Activated naive CD8-positive, alpha-beta T cell treated with anti-CD3 and anti-CD28 coated beads, Interleukin-2, amount 50 U/mL, for 24 hours (primary cell): Measurements from ENCODE around the gene SLC39A11.
"Not testable (repeated sequence)": the region's sequence is repeated elsewhere in the genome, so short reads cannot be mapped to it uniquely, and the experiment has no call there.

Experiments used
- ATAC-seq: fragments of 150-1000 bp; cut with Tn5 transposase; one replicate; pipeline ENCODE4 v1.10.0; 2021
- DNase-seq: peaks from one replicate; pipeline ENCODE4 v3.0.0; 2021
- H3K27ac Mint-ChIP-seq: one replicate; pipeline ENCODE4 v1.8.0; 2021; ENCODE audit warnings: mild to moderate bottlenecking, mixed read lengths
- H3K27me3 Mint-ChIP-seq: one replicate; pipeline ENCODE4 v1.8.0; 2021; ENCODE audit warnings: mixed read lengths
- H3K36me3 Mint-ChIP-seq: one replicate; pipeline ENCODE4 v1.8.0; 2021; ENCODE audit warnings: low read depth, mixed read lengths
- H3K4me1 Mint-ChIP-seq: one replicate; pipeline ENCODE4 v1.8.0; 2021; ENCODE audit warnings: mixed read lengths
- H3K4me3 Mint-ChIP-seq: one replicate; pipeline ENCODE4 v1.8.0; 2021; ENCODE audit warnings: mild to moderate bottlenecking, moderate library complexity, mixed read lengths
- H3K9me3 Mint-ChIP-seq: one replicate; pipeline ENCODE4 v1.8.0; 2021; ENCODE audit warnings: mixed read lengths

Gene SLC39A11

DNA sequence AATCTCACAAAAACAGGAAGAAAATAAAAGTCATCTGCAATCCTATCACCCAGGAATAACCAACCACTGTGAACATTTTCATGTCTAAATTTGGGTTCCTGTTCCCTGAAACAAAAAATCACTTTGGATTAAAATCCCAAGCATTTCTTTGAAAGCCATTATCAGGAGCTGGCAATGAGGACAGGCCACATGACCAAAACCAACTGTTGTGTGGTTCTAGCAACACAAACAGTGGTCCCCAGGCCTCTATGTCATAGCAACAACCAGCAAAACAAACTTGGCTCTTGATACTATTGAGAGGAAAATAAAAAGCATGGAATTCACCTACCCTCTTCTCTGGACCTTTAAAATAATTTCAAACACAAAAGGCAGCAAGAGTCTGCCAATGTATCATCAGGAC is 252.5 kb downstream of the SLC39A11 start:
- no peak for ATAC-seq
- H3K9me3 Mint-ChIP-seq = peaks cover 5% of the 10 kb centered on the region
- H3K36me3 Mint-ChIP-seq = peaks cover 42% of the 10 kb centered on the region
- no peak overlapping the region for H3K27ac Mint-ChIP-seq
- no peak for DNase-seq
- no peaks in the 10 kb centered on the region for H3K27me3 Mint-ChIP-seq
- H3K4me1 Mint-ChIP-seq = no peaks in the 10 kb centered on the region
- no peak overlapping the region for H3K4me3 Mint-ChIP-seq

DNA sequence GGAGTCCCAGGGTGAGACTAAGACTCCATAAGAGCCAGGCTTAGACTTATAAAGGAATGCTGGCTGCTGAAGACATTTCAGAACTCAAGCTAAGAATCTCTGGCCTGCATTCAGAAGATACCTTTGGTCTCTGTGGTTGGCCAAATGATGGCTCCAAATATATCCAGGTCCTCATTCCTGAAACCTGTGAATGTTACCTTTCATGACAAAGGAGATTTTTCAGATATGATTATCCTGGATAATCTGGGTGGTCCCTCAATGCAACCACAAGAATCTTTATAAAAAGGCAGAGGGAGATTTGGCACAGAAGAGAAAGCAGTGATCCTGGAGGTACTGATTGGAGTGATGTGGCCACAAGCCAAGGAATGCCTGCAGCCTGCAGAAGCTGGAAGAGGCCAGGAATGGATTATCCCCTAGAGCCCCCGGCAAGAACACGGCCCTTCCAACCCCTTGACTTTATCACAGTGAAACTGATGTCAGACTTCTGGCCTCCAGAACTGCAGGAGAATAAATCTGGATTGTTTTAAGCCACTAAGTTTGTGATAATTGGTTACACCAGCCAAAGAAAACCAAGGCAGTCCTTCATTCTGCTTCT is 253.3 kb downstream of the SLC39A11 start:
- Mint-ChIP-seq H3K27ac (no peak overlapping the region), H3K4me1 (no peaks in the 10 kb centered on the region), H3K36me3 (peaks cover 39% of the 10 kb centered on the region), H3K27me3 (no peaks in the 10 kb centered on the region), H3K4me3 (no peak overlapping the region), H3K9me3 (peaks cover 5% of the 10 kb centered on the region)
- no peak for DNase-seq
- no peak for ATAC-seq

DNA sequence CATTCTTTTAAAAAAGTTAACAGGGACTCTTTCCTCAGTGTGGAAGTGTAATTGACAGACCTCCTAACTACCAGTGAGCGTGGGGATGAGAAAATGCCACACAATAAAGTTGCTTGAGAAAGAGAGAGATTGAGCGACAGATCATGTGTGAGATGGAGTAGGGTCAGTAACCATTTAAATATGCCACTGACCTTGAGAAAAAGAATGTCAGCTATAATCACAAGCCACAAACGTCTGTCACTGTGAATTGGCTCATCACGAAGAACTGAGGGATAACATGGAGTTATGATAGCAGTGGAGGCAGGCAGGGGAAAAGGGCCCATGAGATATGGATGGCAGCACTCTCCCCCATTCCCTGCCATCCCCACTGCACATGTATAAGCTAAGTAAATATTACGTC is 253.9 kb downstream of the SLC39A11 start:
- Mint-ChIP-seq H3K36me3 (peaks cover 34% of the 10 kb centered on the region), H3K27me3 (no peaks in the 10 kb centered on the region), H3K4me3 (no peak overlapping the region), H3K9me3 (peaks cover 5% of the 10 kb centered on the region), H3K4me1 (no peaks in the 10 kb centered on the region), H3K27ac (no peak overlapping the region)
- no peak for DNase-seq
- no peak for ATAC-seq

DNA sequence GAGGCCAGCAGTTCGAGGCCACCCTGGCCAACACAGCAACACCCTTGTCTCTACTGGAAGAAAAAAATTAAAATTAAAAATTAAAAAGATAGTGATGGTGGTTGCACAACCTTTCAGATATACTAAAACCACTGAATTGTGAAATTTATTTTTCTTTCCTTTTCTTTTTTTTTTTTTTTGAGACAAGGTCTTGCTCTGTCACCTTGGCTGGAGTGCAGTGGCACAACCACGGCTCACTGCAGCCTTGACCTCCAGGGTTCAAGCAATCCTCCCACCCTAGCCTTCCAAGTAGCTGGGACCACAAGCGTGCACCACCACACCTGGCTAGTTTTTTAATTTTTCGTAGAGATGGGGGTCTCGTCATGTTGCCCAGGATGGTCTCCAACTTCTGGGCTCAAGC is 254.4 kb downstream of the SLC39A11 start:
- Mint-ChIP-seq H3K4me1 (no peaks in the 10 kb centered on the region), H3K27me3 (no peaks in the 10 kb centered on the region), H3K36me3 (peaks cover 29% of the 10 kb centered on the region), H3K9me3 (peaks cover 5% of the 10 kb centered on the region), H3K27ac (no peak overlapping the region), H3K4me3 (no peak overlapping the region)
- ATAC-seq = no peak
- DNase-seq = no peak

DNA sequence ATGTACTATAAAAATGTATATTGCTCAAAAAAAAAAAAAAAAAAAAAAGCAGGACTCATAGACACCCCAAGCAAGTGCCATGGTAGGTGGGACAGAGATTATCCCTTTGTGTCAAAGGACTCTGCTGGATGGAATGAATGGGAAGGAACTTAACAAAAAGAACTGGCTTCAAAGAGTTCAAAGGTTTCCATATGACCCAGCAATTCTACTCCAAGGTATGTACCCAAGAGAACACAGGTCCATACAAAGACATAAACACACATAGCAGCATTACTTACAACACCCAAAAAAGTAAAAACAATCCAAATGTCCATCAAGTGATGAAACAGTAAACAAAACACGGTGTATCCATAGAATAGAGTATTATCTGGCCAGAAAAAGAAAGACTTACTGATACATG is 255.2 kb downstream of the SLC39A11 start:
- no peak overlapping the region for H3K4me3 Mint-ChIP-seq
- peaks cover 25% of the 10 kb centered on the region for H3K36me3 Mint-ChIP-seq
- no peak overlapping the region for H3K27ac Mint-ChIP-seq
- ATAC-seq = no peak
- no peaks in the 10 kb centered on the region for H3K27me3 Mint-ChIP-seq
- peaks cover 5% of the 10 kb centered on the region for H3K9me3 Mint-ChIP-seq
- no peak for DNase-seq
- H3K4me1 Mint-ChIP-seq = no peaks in the 10 kb centered on the region

DNA sequence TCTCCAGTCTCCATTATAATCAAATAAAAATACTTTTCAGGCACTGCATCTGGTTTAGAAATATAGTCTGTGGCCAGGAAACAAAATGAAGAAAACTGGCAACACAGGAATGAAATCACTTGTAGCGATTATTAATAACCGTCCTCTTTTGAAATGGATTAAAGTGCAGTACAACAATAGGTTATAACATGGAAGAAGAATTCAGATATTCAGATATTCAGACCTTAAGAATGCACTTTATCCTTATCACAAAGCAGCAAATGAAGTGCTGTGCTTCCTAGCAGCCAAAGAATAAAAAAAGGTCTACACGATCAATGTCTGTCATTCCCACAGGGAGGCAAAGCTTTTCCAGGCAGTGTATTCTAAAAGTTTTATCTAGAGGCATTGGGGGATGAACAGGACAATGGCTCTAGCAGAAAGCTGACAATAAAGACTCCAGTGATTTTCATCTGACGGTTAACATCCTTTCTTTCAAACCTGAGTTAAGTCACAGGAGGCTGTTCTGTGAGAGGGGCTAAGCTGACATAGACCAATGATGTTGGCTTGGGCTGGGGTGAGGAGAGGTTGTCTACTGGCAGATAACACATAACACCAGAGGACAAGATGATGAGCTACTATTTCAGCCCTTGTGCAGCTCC is 259.2 kb downstream of the SLC39A11 start:
- Mint-ChIP-seq H3K27ac (no peak overlapping the region), H3K27me3 (no peaks in the 10 kb centered on the region)
- ATAC-seq = no peak

DNA sequence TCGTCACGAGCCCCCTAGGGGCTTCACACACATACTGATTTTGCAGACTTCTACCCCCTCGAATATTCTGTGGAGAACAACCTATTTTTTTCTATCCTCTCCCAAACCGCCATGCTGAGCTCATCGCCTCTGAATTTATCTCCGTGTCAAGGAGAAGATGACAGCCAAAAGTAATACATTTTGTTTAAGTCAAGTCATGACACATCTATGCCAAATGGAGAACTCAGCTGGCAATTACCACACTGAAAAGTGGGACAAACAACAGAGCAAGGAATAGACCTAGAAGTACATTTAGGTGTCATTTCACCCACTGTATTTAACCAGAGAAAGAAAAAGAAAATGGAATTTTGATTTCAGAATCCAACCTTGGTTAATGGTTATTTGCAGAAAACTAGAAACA is 260.2 kb downstream of the SLC39A11 start:
- Mint-ChIP-seq H3K36me3 (peaks cover 31% of the 10 kb centered on the region), H3K27ac (no peak overlapping the region), H3K27me3 (no peaks in the 10 kb centered on the region), H3K4me1 (no peaks in the 10 kb centered on the region), H3K9me3 (peaks cover 4% of the 10 kb centered on the region), H3K4me3 (no peak overlapping the region)
- no peak for ATAC-seq
- DNase-seq = no peak

More for the DNA sequence above, 259.2 kb downstream of the SLC39A11 start:
- H3K4me3 Mint-ChIP-seq = no peak overlapping the region
- H3K36me3 Mint-ChIP-seq = peaks cover 23% of the 10 kb centered on the region
- no peaks in the 10 kb centered on the region for H3K9me3 Mint-ChIP-seq
- H3K4me1 Mint-ChIP-seq = no peaks in the 10 kb centered on the region
- DNase-seq = no peak

DNA sequence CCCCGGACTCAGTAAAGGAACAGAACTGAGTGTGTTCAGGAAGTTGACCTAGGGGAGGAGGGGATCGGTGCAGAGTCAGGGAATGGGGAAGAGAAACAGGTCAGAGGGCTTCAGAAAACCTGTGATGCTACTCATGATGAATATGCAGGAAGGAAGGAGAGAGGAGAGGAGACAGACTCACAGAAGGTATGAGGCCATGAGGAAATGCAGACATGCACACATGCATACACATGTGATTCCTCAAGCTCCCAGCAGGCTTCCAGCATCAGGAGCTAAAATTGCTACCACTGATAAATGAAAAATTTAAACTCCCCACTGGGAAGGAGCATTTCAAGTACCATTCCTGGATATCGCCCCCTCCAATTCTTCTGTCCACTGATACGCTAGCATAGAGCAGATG is 262.6 kb downstream of the SLC39A11 start:
- Mint-ChIP-seq H3K4me3 (no peak overlapping the region), H3K9me3 (peaks cover 24% of the 10 kb centered on the region), H3K4me1 (no peaks in the 10 kb centered on the region), H3K27me3 (no peaks in the 10 kb centered on the region), H3K27ac (no peak overlapping the region), H3K36me3 (peaks cover 50% of the 10 kb centered on the region)
- DNase-seq = no peak
- ATAC-seq = no peak

DNA sequence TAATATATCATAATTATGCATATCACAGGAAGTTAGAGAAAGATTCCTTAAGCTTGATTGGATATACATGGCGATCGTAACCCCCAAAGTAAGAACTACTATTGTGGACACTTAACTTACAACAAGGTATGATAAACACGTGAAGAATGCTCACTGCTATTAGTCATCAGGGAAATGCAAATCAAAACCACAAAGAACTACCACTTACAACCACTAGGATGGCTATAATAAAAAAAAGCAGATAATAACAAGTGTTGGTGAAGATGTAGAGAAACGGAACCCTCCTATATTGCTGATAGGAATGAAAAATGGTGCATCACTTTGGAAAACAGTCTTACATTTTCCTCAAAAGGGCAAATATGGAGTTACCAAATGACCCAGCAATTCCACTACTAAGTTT is 265.9 kb downstream of the SLC39A11 start:
- peaks cover 65% of the 10 kb centered on the region for H3K36me3 Mint-ChIP-seq
- ATAC-seq (no peak), DNase-seq (no peak)
- no peaks in the 10 kb centered on the region for H3K27me3 Mint-ChIP-seq
- H3K9me3 Mint-ChIP-seq = peaks cover 33% of the 10 kb centered on the region
- H3K27ac Mint-ChIP-seq = no peak overlapping the region
- peaks cover 6% of the 10 kb centered on the region for H3K4me1 Mint-ChIP-seq
- no peak overlapping the region for H3K4me3 Mint-ChIP-seq

DNA sequence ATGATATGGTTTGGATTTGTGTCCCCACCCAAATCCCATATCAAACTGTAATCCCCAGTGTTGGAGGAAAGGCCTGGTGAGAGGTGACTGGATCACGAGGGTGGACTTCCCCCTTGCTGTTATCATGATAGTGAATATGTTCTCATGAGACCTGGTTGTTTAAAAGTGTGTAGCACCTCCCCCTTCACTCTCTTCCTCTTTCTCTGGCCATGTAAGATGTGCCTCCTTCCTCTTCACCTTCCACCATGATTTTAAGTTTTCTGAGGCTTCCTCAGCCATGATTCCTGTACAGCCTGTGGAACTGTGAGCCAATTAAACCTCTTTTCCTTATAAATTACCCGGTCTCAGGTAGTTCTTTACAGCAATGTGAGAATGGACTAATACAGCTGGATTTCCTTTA is 266.4 kb downstream of the SLC39A11 start:
- H3K9me3 Mint-ChIP-seq = peaks cover 33% of the 10 kb centered on the region
- not testable (repeated sequence) for ATAC-seq, H3K4me1 Mint-ChIP-seq, H3K27ac Mint-ChIP-seq, DNase-seq, H3K27me3 Mint-ChIP-seq, H3K4me3 Mint-ChIP-seq
- peaks cover 63% of the 10 kb centered on the region for H3K36me3 Mint-ChIP-seq

DNA sequence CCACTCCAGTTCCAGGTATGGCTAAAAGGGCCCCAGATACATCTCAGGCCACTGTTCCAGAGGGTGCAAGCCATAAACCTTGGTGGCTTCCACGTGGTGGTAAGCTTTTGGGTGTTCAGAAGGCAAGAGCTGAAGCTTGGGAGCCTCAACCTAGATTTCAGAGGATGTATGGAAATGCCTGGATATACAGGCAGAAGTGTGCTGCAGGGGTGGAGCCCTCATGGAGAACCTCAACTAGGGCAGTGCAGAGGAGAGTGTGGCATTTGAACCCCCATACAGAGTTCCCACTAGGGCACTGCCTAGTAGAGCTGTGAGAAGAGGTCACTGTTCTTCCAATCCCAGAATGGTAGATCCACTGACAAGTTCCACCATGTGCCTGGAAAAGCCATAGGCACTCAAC is 267.3 kb downstream of the SLC39A11 start:
- no peak overlapping the region for H3K27ac Mint-ChIP-seq

DNA sequence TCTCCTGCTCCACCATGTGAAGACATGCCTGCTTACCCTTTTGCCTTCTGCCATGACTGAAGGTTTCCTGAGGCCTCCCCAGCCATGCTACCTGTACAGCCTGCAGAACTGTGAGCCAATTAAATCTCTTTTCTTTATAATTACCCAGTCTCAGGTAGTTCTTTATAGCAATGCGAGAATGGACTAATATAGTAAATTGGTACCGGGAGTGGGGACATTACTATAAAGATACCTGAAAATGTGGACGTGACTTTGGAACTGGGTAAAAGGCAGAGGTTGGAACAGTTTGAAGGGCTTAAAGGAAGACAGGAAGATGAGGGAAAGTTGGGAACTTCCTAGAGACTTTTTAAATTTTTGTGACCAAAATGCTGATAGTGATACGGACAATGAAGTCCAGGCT is 268.2 kb downstream of the SLC39A11 start:
- ATAC-seq, H3K27me3 Mint-ChIP-seq, H3K27ac Mint-ChIP-seq, H3K4me3 Mint-ChIP-seq, DNase-seq, H3K4me1 Mint-ChIP-seq: not testable (repeated sequence)
- Mint-ChIP-seq H3K9me3 (peaks cover 33% of the 10 kb centered on the region), H3K36me3 (peaks cover 51% of the 10 kb centered on the region)

More for the DNA sequence above, 267.3 kb downstream of the SLC39A11 start:
- peaks cover 33% of the 10 kb centered on the region for H3K9me3 Mint-ChIP-seq
- no peaks in the 10 kb centered on the region for H3K27me3 Mint-ChIP-seq
- H3K4me1 Mint-ChIP-seq = peaks cover 6% of the 10 kb centered on the region
- H3K36me3 Mint-ChIP-seq = peaks cover 57% of the 10 kb centered on the region
- DNase-seq (no peak), ATAC-seq (no peak)
- H3K4me3 Mint-ChIP-seq = no peak overlapping the region

DNA sequence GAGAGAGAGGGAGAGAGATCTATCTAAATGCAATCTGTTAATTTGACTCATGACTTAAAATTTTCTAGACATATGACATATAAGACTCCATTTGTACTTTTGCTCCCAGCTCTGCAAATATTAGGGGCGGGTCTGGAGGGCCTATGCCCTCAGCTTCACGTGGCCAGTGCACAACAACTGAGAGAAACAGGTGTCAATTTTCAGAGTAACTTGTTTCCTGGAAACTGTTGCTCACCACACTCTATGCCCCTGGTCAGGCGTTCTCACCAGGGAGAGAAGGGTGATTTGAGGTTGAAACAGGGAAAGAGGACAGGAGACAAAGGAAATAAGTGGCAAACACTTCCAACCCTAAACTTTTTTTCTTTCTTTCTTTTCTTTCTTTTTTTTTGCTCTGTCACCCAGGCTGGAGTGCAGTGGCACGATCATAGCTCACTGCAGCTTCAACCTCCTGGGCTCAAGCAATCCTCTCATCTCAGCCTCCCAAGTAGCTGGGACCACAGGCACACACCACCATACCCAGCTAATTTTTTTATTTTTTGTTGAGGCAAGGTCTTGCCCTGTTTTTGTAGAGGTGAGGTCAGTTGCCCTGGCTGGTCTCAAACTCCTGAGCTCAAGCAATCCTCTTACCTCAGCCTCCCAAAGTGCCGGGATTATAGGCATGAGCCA is 270.0 kb downstream of the SLC39A11 start:
- H3K27me3 Mint-ChIP-seq = no peaks in the 10 kb centered on the region

DNA sequence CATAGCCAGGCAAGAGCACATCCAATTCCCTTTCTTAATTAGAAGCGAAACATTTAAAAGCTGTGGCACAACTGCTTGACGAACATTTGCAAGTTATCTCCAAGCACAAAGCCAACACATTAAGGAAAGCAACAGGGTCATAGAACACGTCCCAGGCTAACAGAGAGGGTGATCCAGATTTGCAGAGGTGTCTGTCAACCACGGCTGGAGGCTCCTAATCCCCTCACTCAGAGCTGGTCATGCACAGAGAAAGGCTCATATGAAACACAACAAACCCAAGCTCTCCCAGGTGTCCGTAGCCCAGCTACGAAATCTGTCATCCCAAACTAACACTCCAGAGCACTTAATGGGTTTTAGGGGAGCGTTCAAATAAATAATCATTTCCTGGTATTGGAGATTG is 276.1 kb downstream of the SLC39A11 start:
- no peak overlapping the region for H3K27ac Mint-ChIP-seq
- H3K4me3 Mint-ChIP-seq = no peak overlapping the region
- peaks cover 8% of the 10 kb centered on the region for H3K9me3 Mint-ChIP-seq
- no peaks in the 10 kb centered on the region for H3K27me3 Mint-ChIP-seq
- no peaks in the 10 kb centered on the region for H3K4me1 Mint-ChIP-seq
- DNase-seq (no peak), ATAC-seq (no peak)
- peaks cover 59% of the 10 kb centered on the region for H3K36me3 Mint-ChIP-seq

More for the DNA sequence above, 270.0 kb downstream of the SLC39A11 start:
- ATAC-seq = no peak
- H3K9me3 Mint-ChIP-seq = peaks cover 30% of the 10 kb centered on the region
- H3K4me1 Mint-ChIP-seq = peaks cover 6% of the 10 kb centered on the region
- H3K4me3 Mint-ChIP-seq = no peak overlapping the region
- no peak overlapping the region for H3K27ac Mint-ChIP-seq
- DNase-seq = no peak
- peaks cover 50% of the 10 kb centered on the region for H3K36me3 Mint-ChIP-seq

DNA sequence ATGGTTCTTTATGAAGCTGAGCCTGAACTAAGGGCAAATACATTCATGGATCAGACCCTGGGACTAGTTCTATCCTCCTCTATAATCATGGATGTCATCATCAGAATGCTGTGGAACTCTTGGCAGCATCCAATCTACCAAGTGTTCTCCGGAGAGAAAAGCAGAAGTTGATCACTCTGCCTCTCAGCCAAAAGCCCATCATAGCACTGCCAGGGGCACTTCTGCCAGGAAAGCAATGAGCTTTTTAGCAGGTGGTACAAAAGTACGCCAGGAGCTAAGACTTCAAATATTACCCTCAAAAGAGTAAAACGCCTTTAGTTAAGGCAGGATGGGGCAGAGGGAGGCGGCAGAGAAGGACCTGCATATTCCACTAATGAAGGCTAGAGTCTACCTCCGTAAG is 279.0 kb downstream of the SLC39A11 start:
- H3K9me3 Mint-ChIP-seq = peaks cover 16% of the 10 kb centered on the region
- ATAC-seq (no peak), DNase-seq (no peak)
- no peak overlapping the region for H3K4me3 Mint-ChIP-seq
- H3K36me3 Mint-ChIP-seq = peaks cover 67% of the 10 kb centered on the region
- no peaks in the 10 kb centered on the region for H3K27me3 Mint-ChIP-seq
- no peak overlapping the region for H3K27ac Mint-ChIP-seq
- H3K4me1 Mint-ChIP-seq = no peaks in the 10 kb centered on the region
